CD14-positive monocyte (primary cell): ENCODE data around the gene DENND4B. TPM values are rescaled to one million over a fixed set of nuclear protein-coding genes. Genes with fewer than 3 reads are reported as not detected.

Experiments
- DNase-seq, 3 donors: peaks; one replicate each; pipeline ENCODE4 v3.0.0-alpha.2; 2011 to 2022
- H2AFZ ChIP-seq: 2 replicates; pipeline ENCODE4 v1.6.0; 2012; ENCODE audit warnings: mild to moderate bottlenecking, low read depth, low read length, inconsistent platforms; ENCODE audit not compliant: insufficient read depth, poor library complexity, severe bottlenecking
- H3K27ac ChIP-seq, 2 donors: 1 replicate in 1 of 2; 2 replicates in 1 of 2; pipeline ENCODE4 v1.5.1; 2012 to 2013; ENCODE audit warnings: low read length in 2 of 2, control low read depth in 1 of 2, inconsistent platforms in 1 of 2, low read depth in 1 of 2, mild to moderate bottlenecking in 1 of 2
- H3K27me3 ChIP-seq, 2 donors: one replicate each; pipeline versions ENCODE4 v1.6.0 to v1.6.1; 2011 to 2013; ENCODE audit warnings: low read length in 2 of 2; ENCODE audit not compliant: control insufficient read depth in 2 of 2, insufficient read depth in 2 of 2
- H3K36me3 ChIP-seq, 2 donors: replicated peaks in 1 of 2; 1 replicate in 1 of 2; 2 replicates in 1 of 2; pipeline versions ENCODE4 v1.5.1 to v1.6.1; 2012 to 2013; ENCODE audit warnings: low read length in 2 of 2, control low read depth in 1 of 2, inconsistent platforms in 1 of 2, mild to moderate bottlenecking in 1 of 2; ENCODE audit not compliant: insufficient read depth in 2 of 2, control insufficient read depth in 1 of 2
- H3K4me1 ChIP-seq, 2 donors: 1 replicate in 1 of 2; 2 replicates in 1 of 2; pipeline versions ENCODE4 v1.5.1 to v1.6.1; 2012 to 2013; ENCODE audit warnings: low read length in 2 of 2, control low read depth in 1 of 2, inconsistent platforms in 1 of 2, mild to moderate bottlenecking in 1 of 2, moderate library complexity in 1 of 2; ENCODE audit not compliant: insufficient read depth in 2 of 2, control insufficient read depth in 1 of 2
- H3K4me2 ChIP-seq: replicated peaks from 2 replicates; pipeline ENCODE3; 2012; ENCODE audit warnings: low read length, moderate library complexity, mild to moderate bottlenecking; ENCODE audit not compliant: poor library complexity, severe bottlenecking; ENCODE audit errors: extremely low read depth
- H3K4me3 ChIP-seq, 3 experiments: fragments of 200-600 bp in 1 of 3; sonication (generic) in 1 of 3; replicated peaks in 1 of 3; 1 replicate in 2 of 3; 2 replicates in 1 of 3; pipeline ENCODE4 v1.5.1; 2011 to 2013; ENCODE audit warnings: low read length in 3 of 3, mild to moderate bottlenecking in 3 of 3, control low read depth in 2 of 3, low read depth in 2 of 3, inconsistent platforms in 1 of 3, moderate library complexity in 1 of 3
- H3K79me2 ChIP-seq: 2 replicates; pipeline ENCODE4 v1.6.0; 2012; ENCODE audit warnings: mild to moderate bottlenecking, control low read depth, inconsistent platforms, low read length, moderate library complexity; ENCODE audit not compliant: insufficient read depth
- H3K9ac ChIP-seq: 2 replicates; pipeline ENCODE4 v1.6.0; 2017; ENCODE audit warnings: low read length, mild to moderate bottlenecking; ENCODE audit not compliant: insufficient read depth, poor library complexity, severe bottlenecking
- H3K9me3 ChIP-seq, 2 donors: replicated peaks in 1 of 2; 1 replicate in 1 of 2; 2 replicates in 1 of 2; pipeline versions ENCODE4 v1.5.1 to v1.6.1; 2012 to 2013; ENCODE audit warnings: low read length in 2 of 2, control low read depth in 1 of 2; ENCODE audit not compliant: control insufficient read depth in 1 of 2, insufficient read depth in 1 of 2
- H4K20me1 ChIP-seq: 2 replicates; pipeline ENCODE4 v1.6.0; 2012; ENCODE audit warnings: mild to moderate bottlenecking, low read length, control low read depth, moderate library complexity; ENCODE audit not compliant: insufficient read depth
- H3K27ac Mint-ChIP-seq, 7 donors: one replicate each; pipeline ENCODE4 v1.8.0; 2020; ENCODE audit warnings: mild to moderate bottlenecking in 7 of 7, mixed read lengths in 7 of 7, moderate library complexity in 6 of 7, inconsistent platforms in 2 of 7
- H3K27me3 Mint-ChIP-seq, 3 donors: one replicate each; pipeline ENCODE4 v1.8.0; 2021 to 2022; ENCODE audit warnings: low read depth in 3 of 3, mild to moderate bottlenecking in 3 of 3, mixed read lengths in 3 of 3, moderate library complexity in 3 of 3, inconsistent platforms in 1 of 3
- H3K36me3 Mint-ChIP-seq, 2 donors: one replicate each; pipeline ENCODE4 v1.8.0; 2020; ENCODE audit warnings: mixed read lengths in 2 of 2, inconsistent platforms in 1 of 2, mild to moderate bottlenecking in 1 of 2
- H3K4me1 Mint-ChIP-seq: one replicate; pipeline ENCODE4 v1.8.0; 2020; ENCODE audit warnings: mild to moderate bottlenecking, mixed read lengths
- H3K4me3 Mint-ChIP-seq, 2 donors: one replicate each; pipeline ENCODE4 v1.8.0; 2020; ENCODE audit warnings: mild to moderate bottlenecking in 2 of 2, mixed read lengths in 2 of 2, moderate library complexity in 1 of 2
- H3K9me3 Mint-ChIP-seq, 7 donors: one replicate each; pipeline ENCODE4 v1.8.0; 2020 to 2022; ENCODE audit warnings: mixed read lengths in 7 of 7, mild to moderate bottlenecking in 6 of 7, moderate library complexity in 6 of 7, inconsistent platforms in 2 of 7
- WGBS: methylation state at CpG from one replicate; pipeline ENCODE4 v1.1.5; 2013; ENCODE audit warnings: missing lambda C conversion rate; ENCODE audit not compliant: insufficient coverage; 5-methylcytosine and 5-hydroxymethylcytosine counted together
- intact Hi-C, 2 donors: fragments of 100-400 bp; cut with micrococcal nuclease; formaldehyde crosslinking; loops; one replicate each; pipeline versions ENCODE4 v1.15.0 to v1.15.1; 2023
- polyA plus RNA-seq, 3 donors: library from polyadenylated mRNA; depleted of rRNA in 1 of 3; unstranded in 2 of 3; stranded (reverse) in 1 of 3; fragments of 300-500 nt in 2 of 3; fragments of >200 nt in 1 of 3; fragmentation: Illumina TruSeq in 2 of 3; gene quantifications; 1 replicate in 2 of 3; 2 replicates in 1 of 3; pipeline ENCODE4 v1.2.3, GENCODE V29; 2012 to 2021
- TF ChIP-seq, protein P1 (sequence below): fragments of 200-600 bp; IDR thresholded peaks from one replicate; pipeline ENCODE4 v1.8.0; 2022; ENCODE audit warnings: antibody characterized with exemption, mild to moderate bottlenecking

DENND4B gene
- polyA plus RNA-seq, 3 donors = 7.8 to 324 (median 10.9) TPM

DNA sequence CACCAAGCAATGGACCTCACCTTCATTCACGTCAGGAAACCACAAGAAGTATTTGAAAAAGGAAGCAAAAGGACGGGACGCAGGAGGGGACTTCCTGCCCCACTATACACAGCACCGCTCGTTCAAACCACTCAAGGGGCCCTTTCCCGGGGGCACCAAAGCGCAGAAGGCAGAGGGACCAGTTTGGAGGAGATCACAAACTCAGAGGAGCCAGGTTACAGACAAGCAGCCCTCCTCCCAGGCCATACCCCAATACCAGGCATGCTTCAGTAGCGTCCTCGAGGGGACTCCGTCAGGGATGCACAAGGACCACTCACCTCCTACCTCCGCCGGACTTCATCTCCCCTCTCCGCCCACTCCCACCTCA is 11.2 kb upstream of the DENND4B start:
- peak overlapping the region; percentile 68 for H2AFZ ChIP-seq
- H3K4me2 ChIP-seq = peak overlapping the region; percentile 98
- no peaks in the 10 kb centered on the region for H3K27me3 ChIP-seq
- H3K27ac ChIP-seq = peak overlapping the region; percentile 57 to 87
- Mint-ChIP-seq H3K36me3 (peaks cover 35 to 55% of the 10 kb centered on the region in 2 donors), H3K27ac (peak overlapping the region; percentile 92 to 98 (median 94)), H3K4me1 (peaks cover 58% of the 10 kb centered on the region), H3K4me3 (peak overlapping the region; percentile 98), H3K9me3 (peaks cover 0 to 4% (median 0%) of the 10 kb centered on the region in 7 donors), H3K27me3 (peaks cover 0 to 1% (median 0%) of the 10 kb centered on the region in 3 donors)
- H3K9ac ChIP-seq = peak overlapping the region; percentile 76
- peaks cover 82% of the 10 kb centered on the region for H3K79me2 ChIP-seq
- peak in 2 of 3 donors; percentile 16 to 65 for DNase-seq
- peak overlapping the region; percentile 84 to 97 (median 89) for H3K4me3 ChIP-seq
- H3K4me1 ChIP-seq = peaks cover 47 to 60% of the 10 kb centered on the region in 2 donors
- WGBS = 3% methylated on average over 10 of the region's 13 CpGs
- H3K9me3 ChIP-seq = no peaks in the 10 kb centered on the region
- intact Hi-C loops = loop anchor here (1.0 to 5.0 kb wide), 2 partner anchors 10 to 35 kb away; partner anchors contain the start of genes CREB3L4 (in 1 of the 2) and GATAD2B (in 1 of the 2)
- peaks cover 64% of the 10 kb centered on the region for H4K20me1 ChIP-seq
- peaks cover 32 to 50% of the 10 kb centered on the region in 2 donors for H3K36me3 ChIP-seq
- TF ChIP-seq, protein P1, sequence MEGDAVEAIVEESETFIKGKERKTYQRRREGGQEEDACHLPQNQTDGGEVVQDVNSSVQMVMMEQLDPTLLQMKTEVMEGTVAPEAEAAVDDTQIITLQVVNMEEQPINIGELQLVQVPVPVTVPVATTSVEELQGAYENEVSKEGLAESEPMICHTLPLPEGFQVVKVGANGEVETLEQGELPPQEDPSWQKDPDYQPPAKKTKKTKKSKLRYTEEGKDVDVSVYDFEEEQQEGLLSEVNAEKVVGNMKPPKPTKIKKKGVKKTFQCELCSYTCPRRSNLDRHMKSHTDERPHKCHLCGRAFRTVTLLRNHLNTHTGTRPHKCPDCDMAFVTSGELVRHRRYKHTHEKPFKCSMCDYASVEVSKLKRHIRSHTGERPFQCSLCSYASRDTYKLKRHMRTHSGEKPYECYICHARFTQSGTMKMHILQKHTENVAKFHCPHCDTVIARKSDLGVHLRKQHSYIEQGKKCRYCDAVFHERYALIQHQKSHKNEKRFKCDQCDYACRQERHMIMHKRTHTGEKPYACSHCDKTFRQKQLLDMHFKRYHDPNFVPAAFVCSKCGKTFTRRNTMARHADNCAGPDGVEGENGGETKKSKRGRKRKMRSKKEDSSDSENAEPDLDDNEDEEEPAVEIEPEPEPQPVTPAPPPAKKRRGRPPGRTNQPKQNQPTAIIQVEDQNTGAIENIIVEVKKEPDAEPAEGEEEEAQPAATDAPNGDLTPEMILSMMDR = no peak

DNA sequence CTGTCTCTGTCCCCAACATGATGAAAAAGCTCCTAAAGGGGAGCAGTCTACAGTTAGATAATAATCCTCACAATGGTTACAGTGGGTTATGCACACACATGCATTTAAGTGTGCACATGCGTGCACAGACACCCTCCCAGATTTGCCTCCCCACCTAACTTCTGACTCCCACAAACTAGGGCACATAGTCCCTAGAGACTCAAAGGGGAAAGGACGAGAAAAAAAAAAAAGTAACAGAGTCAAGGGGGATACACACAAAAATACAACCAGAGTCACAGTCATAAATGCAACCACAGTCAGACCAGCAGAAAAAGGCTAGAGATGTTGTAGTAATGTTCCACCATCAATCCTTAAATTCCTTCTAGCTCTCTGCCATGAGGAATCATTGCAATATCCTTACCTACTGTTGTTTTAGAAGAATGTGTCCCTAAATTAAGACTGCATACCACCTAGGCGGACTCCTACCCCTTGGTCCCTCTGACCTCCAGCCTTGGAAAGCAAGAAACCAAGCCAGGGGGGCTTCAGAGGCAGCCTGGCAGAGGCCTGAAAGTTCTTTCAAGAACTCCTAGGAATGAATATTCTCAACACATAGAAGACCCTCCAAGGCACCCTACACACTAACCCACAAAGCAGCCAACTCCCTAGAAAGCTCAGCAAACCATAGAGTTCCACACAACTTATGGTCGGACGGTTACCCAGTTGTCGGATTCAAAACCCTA is 10.6 kb upstream of the DENND4B start:
- Histone ChIP-seq H3K9me3 (no peaks in the 10 kb centered on the region), H3K4me2 (peak overlapping the region; percentile 98), H3K27me3 (no peaks in the 10 kb centered on the region), H4K20me1 (peaks cover 64% of the 10 kb centered on the region), H3K4me1 (peaks cover 41 to 54% of the 10 kb centered on the region in 2 donors), H3K4me3 (peak overlapping the region; percentile 84 to 97 (median 89)), H3K36me3 (peaks cover 37 to 56% of the 10 kb centered on the region in 2 donors), H3K27ac (peak overlapping the region in 1 of 2 donors; percentile 87), H3K79me2 (peaks cover 82% of the 10 kb centered on the region), H3K9ac (peak overlapping the region; percentile 76), H2AFZ (peak overlapping the region; percentile 68)
- peaks cover 53% of the 10 kb centered on the region for H3K4me1 Mint-ChIP-seq
- peak overlapping the region; percentile 62 to 98 (median 92) for H3K27ac Mint-ChIP-seq
- peaks cover 0 to 1% (median 0%) of the 10 kb centered on the region in 3 donors for H3K27me3 Mint-ChIP-seq
- peaks cover 0 to 4% (median 0%) of the 10 kb centered on the region in 7 donors for H3K9me3 Mint-ChIP-seq
- no peak for DNase-seq
- peak overlapping the region; percentile 98 for H3K4me3 Mint-ChIP-seq
- 0% methylated on average over 3 of the region's 6 CpGs for WGBS
- TF ChIP-seq, protein P1 = no peak
- intact Hi-C loops = loop anchor here (1.0 to 5.0 kb wide), 2 partner anchors 10 to 35 kb away; partner anchors contain the start of genes CREB3L4 (in 1 of the 2) and GATAD2B (in 1 of the 2)
- H3K36me3 Mint-ChIP-seq = peaks cover 40 to 61% of the 10 kb centered on the region in 2 donors
